ENCODE measurements around the gene LIN7B.
A peak's percentile ranks its signal among the peaks of the same experiment; 100 is the strongest.

The LIN7B gene

DNA sequence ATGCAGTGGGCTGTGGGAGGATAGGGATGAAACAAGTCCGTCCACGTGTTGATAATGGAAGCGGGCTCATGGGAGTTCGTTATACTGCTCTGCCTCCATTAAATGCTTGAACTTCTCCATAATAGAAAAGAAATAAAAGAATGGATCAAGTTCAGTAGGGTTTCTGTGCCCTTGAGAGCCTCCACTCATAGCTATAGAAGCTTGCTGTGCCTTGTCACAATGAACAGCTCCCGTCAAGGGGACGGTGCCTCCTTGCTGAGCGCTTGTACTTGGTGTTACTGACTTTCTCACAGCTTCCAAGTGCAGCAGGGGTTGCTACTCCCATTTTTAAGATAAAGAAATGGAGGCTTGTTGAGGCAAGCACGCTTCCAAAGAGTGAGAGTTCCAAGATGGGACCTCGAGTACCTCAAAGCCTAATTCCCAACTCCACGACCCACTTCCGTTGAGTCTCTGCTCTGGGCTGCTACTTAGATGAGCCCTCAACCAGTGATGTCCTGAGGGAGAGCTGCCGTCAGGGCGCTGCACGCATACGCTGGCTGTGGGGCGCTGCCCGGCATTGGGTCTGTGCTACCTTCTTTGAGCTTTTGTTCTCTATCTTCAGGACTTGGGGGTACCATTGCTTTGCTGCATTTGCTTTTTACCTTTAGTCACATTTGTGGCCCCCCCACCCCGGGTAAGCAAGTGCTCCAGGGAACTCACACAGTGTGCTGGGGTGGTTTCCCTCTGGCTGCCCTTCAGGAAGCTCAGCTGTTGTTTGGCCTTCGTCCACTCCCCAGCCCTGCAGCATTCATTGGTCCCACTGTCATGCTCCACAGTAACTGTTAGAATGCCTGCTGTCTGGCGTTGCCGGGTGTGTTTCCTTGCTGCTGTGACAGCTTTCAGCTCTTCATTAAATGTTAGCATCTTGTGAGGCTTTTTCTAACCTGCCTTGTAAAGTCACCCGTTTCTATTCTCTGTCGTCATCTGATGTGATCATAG, 19.4 kb upstream of the LIN7B start:
- DNase-seq (ENCODE audit: low read depth in 2 of 2), result no peak

DNA sequence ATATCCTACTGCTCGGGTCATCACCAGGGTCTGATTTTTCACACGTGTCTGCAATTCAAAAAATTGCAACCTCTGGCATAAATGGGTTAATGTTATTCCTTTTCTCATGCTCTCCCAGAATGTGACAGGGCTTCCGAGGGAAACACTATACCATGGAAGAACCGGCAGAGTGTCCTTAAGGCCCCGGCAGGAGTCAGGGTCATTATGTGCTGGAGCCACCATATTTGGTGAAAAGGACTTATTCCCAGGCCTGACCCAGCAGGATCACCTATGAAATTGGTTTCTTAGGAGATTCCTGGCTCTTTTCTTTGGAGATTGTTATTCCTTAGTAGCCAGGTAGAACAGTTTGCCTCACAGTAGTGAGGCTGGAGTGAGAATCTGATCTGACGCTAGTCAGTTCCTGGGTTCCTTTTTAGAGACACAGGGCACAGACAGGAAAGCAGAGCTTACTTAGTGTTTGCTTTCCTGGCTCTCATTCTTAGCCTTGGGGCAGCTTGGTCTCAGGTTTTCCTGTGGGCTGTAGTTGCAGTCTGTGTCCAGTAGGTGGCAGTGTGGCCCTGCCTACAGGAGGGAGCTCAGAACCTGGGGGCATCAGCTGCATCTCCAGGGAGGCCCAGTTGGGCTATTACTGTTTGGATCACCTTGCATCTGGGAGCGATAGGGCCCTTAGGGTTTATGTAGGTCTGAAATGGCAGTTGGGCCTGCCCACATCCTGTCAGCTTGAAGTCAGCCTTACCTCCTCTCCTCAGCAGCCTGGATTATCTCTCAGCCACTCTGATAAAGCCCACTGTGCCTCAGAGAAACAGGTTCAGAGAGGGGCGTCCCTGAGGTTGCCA, 16.5 kb upstream of the LIN7B start:
- DNase-seq (ENCODE audit: low read depth in 2 of 2), result peak; percentile 31 to 39

- DNase-seq (ENCODE audit: low read depth in 2 of 2), result no peak
Observed at GRCh38 chr19:49098795-49099194, 15.4 kb upstream of the LIN7B start.

DNA sequence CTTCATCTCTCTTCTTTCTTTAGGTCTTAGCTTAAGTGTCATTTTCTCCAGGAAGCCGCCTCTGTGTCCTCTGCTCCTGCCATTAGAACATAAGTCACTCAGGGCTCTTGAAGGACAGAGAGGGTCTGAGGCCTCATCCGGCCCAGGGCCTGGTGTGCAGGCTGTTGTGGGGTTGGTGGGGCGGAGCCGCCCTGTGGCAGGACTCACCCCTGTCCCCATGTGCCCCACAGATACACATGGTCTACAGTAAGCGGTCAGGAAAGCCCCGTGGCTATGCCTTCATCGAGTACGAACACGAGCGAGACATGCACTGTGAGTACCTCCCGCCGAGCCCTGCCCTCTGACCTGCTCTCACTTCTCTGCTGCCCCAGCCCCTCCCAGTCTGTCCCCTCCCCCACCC, 13.0 kb upstream of the LIN7B start:
- DNase-seq (ENCODE audit: low read depth in 2 of 2), result no peak

DNA sequence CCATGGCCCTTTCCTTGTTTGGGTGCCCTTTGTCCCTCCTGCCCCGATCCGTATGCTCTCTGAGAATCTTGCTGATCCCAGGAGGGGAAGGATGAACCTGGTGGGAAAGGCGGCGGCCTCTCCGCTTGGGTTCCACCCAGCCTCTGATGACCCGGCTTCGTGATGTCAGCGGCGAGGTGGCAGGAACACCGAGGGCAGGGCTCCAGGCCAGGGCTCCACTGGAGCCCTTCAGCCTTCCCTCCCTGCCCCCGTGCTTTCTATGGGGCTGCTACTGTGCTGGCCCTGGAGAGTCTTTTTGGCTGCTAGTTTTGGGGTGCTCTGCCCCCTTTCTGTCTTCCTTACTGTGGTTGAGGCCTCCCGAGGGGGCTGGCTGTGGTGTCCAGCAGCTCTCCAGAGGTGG, 11.9 kb upstream of the LIN7B start:
- DNase-seq (ENCODE audit: low read depth in 2 of 2), result no peak

DNA sequence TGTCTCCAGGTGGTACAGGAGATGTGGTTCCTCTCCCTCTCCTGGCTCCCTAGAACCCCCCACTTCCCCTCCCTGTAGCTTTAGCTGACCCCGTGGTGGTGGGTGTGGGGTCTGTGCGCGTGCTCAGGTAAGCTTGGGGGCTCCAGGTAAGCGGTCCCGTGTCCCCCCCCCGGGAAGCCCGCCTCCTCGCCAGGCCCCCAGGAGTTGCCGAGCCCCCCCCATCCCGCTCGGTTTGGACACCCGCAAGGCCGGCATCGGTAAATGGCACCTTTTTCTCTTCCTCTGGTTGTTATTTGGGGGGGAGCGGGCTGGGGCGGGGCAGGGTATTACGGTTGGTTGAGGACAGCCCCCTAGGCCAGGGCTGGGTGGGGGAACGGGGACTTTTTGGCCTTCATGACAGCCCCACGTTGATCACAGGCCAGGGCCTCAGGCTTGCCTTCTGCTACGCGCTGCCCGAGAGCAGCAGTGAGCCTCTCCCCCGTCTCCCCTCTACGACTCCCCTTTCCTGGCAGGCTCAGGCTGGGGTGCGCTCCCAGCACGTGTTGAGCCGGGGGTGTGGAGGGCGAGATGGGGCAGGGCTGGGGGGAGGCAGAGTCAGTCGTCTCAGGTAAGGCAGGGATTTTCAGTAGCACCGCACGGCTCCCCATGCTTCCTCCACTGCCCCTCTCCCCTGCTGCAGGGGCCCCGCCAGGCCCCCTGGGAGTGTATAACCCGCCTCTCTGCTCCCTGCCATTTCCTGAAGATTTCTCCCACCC, 10.7 kb upstream of the LIN7B start:
- DNase-seq (ENCODE audit: low read depth in 2 of 2), result no peak

DNA sequence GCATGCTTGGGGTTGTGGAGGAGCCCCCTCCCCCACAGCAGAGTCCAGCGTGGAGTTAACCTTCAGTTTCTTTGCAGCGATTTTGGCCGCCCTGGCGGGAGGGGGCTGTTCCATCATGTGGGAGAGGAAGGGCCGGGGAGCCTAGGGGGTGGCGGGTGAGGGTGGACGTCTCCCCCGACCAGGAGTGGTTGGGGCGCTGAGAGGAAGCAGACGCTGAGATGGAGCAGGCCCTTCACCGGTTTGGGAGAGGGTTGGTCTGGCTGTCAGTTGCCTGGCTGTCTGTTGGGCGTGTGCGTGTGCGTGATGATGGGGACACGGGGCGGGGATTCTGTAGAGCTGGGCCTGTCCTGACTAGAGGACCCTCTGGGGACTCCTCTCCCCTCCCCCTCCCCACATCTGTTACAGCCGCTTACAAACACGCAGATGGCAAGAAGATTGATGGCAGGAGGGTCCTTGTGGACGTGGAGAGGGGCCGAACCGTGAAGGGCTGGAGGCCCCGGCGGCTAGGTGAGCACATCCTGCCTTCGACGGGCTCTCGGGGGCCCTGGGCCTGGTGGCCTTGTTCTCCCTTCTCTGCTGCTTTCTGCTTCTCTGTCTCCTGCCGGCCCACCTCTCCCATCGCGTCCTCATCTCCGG, 9.8 kb upstream of the LIN7B start:
- no peak for DNase-seq (ENCODE audit: low read depth in 2 of 2)

DNA sequence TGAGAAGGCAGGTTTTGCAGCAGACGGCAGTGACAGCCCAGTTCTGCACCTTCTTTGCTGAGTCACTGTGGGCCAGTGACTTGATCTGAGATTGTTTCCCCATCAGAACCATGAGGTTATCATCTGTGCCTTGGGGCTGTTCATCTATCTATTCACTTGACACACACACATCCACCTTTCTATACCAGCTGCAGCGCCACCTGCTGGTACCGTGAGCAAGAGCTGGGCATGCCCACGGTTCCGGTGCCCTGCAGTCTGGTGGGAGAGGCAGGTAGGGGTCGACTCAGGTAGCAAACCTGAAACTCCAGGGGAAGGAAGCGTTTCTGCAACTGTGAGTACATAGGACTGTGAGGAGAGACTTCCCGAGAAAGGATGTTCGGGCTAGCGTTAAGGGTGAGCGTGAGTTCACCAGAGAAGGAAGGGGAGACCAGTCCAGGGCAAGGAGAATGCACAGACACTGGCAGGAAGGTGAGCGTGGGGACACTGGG, 7.5 kb upstream of the LIN7B start:
- peak; percentile 34 to 49 for DNase-seq (ENCODE audit: low read depth in 2 of 2)

- no peak for DNase-seq (ENCODE audit: low read depth in 2 of 2)
Observed at GRCh38 chr19:49107625-49108459, 6.3 kb upstream of the LIN7B start.

DNA sequence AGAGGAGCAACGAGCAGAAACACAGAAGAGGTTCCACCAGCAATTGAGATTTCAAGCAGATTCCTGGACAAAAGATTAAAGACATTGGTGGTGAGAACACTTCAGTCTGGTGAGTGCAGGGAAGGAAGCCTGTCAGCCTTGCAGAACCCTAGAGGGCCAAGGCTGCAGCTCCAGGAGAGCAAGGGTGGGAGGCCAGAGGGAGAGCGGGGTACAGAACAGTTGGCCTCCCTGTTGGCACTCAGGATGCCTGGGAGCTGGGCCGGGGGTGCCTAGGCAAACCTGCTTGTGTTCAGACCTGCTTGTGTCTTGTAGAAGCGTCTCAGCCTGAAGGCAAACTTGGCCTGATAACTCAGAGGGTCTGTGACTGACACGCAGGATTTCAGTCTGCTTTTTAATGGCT, 5.1 kb upstream of the LIN7B start:
- DNase-seq (ENCODE audit: low read depth in 2 of 2), result no peak

DNA sequence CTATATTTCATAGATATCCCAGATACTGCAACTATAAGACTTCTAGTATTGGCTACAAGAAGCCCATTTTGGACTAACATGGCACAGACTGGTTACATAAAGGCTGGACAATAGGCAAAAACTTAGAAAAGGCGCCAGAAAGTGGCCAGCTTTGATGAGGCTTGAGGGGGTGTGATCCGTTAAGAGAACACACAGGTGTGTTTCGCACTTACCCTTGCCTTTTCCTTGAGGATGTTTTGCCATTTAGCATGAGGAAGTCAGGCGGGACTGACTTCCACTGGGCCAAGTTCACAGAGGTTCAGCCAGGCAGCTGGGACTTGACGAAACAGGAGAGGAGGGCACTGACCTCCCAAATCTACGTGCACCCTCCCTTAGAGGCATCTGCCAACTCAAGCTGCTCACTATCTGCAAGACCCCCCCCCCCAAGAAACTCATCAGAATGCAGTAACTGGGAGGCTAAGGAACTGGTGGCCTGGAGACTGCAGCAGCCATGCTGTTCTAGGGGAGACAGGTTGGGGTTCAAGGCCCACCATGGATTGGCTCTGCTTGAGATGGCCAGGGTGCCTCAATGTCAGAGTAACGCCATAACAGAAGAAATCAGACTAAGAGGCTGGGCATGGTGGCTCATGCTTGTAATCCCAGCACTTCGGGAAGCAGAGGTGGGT, 4.5 kb upstream of the LIN7B start:
- no peak for DNase-seq (ENCODE audit: low read depth in 2 of 2)

GRCh38 chr19:49110567-49110966, 3.6 kb upstream of the LIN7B start:
- no peak for DNase-seq (ENCODE audit: low read depth in 2 of 2)

GRCh38 chr19:49111218-49111998, 2.8 kb upstream of the LIN7B start:
- no peak for DNase-seq (ENCODE audit: low read depth in 2 of 2)

DNA sequence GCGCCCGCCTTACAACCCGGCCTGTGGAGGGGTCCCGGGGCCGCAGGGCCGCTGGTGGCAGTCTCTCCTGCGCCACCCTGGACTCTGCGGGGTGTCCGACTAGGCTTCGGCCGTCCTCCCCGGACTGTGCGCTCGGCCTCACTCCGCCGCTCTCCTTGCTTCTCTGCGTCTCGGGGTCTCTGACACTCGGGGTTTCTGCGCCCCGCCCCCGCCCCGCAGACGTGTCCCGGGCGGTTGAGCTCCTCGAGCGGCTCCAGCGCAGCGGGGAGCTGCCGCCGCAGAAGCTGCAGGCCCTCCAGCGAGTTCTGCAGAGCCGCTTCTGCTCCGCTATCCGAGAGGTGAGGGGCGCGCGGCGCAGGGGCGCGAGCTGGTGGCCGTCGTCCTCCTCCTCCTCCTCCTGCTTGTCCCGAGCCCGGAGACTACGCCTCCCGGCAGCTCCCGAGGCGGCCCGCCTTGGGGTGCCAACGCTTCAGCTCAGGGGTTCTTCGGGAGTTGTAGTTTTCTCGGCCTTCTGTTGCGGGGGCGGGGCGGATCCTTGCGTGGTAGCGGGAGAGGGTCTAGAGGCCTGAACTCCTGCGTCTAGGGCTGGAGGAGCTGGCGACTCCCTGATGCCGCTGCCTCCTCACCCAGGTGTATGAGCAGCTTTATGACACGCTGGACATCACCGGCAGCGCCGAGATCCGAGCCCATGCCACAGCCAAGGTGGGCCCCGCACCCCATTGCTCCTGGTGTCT, 627 bp downstream of the LIN7B start:
- peak in 1 of 2 donors; percentile 42 for DNase-seq (ENCODE audit: low read depth in 2 of 2)

DNA sequence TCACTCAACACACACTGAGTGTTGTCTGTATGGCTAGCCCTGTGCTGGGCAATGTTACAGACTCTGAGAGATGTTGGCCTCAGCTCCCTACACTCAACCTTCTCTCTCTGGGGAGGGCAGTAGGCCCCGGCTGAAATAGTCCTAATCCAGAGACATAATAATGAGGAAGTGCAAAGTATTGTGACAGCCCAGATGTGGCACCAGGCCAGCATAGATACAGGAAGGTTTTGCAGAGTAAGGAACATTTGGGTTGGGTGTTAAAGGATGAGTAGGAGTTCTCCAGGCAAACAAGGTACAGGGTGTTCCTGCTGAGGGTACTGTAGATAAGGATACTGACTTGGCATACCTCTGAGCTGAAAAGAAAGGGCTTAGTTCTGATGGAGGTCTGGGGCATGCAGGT, 2.4 kb downstream of the LIN7B start:
- no peak for DNase-seq (ENCODE audit: low read depth in 2 of 2)

- DNase-seq (ENCODE audit: low read depth in 2 of 2), result no peak
Observed at GRCh38 chr19:49117677-49118564, 3.8 kb downstream of the LIN7B start.
